NCI-H1048 (cell line): ENCODE data around the gene SHH.
"Not testable (repeated sequence)": the region's sequence is repeated elsewhere in the genome, so short reads cannot be mapped to it uniquely, and the experiment has no call there.

Experiments
- DNase-seq: peaks from one replicate; lab custom pipeline; 2025; lab: John Stamatoyannopoulos, UW

SHH gene

DNA sequence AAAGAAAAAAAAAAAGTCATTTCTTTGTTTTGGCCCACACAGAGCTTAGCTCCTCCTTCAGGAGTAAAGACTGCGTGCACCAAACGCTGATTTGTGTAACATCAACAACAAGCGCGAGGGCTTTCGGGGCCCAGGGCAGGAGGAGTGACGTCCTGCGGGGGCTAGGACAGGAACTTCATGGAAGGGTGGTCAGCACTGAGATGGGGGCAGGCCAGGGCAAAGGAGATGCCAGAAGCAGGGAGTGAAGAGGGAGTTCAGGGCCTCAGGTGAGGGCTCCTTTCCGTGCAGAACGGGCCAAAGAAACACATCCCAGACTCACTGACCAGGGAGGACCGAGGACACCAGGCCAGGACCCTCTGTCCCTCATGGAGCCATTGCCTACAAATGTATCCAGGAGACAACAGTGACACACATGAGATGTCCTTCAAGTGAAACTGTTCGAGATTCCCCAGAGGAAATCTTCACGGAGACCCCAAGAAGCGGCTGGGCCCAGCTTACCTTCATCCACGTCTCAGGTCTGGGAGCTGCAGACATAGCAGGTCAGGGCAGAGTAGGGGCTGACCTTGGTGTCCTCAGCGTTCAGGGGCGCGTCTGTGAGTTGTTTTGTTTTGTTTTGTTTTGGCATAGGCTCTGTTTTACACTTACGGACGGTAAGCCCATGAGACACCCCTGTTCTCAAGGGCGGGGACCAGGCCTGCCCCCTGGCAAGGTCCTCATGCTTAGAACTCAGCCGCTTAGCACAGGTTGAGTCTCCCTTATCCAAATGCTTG, 30.4 kb upstream of the SHH start:
- no peak for DNase-seq

DNA sequence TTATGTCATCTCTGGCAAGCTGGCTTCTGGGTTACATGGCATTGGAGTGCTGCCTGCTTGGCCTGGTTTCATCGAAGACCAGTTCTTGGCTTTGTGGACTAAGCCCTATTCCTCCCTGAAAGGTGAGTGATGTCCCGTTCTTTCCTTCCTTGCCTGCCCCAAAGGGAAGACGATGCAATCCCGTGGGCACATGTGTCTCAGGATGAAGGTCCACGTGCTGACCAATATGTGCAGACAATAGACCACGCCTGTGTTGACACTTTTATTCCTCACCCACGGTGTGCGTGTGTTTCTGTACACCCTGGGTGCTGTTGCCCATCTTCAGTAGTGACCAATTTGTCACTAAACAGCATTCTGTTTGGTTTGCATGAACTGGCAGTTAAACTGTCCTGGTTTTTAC, 28.6 kb upstream of the SHH start:
- DNase-seq, result no peak

DNA sequence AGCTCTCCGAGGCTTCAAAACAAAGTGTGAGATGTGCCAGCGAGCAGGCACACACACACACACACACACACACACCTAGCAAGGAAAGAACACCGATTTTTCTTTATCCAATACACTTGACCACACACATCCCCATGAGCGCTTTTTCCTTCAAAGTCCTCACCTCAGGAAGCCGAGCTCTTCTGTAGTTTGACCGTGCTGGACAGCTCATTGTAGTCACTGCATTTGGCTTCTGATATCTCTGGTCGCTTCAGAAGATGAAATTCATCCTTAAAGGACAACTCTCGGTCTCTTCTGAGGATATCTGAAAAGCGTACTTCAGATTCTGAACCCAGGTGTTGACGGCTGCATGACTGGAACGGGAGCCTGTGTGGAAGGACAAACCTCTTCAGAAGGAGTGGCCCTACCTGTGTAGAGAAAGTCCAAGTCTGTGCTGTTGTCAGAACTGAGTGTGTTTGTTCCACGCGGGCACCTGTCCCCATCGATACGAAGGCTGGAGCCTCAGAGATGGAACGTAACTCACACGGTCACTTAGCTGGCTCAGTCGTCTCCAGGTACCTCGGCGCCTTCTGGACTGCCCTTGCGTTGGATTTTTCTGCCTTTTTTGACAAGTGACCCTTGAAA, 28.1 kb upstream of the SHH start:
- no peak for DNase-seq

DNA sequence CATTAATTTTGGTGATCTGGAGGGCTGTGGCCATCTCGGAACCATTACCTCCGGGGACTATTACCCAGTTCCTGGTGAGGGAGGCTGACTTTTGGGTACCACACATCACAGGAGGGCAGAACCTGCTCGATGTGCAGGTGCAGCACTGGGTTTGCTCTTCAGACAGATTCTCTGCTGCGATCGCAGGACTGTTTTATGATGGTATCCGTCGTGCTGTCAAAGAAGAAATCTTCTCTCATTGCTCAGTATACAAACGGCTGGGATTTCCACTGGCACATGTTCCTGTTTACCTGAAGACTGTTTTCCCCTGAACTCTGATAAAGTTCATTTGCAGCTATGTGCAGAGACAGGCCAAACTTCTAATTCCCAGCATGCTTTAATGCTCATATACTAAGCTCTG, 27.2 kb upstream of the SHH start:
- DNase-seq, result no peak

DNA sequence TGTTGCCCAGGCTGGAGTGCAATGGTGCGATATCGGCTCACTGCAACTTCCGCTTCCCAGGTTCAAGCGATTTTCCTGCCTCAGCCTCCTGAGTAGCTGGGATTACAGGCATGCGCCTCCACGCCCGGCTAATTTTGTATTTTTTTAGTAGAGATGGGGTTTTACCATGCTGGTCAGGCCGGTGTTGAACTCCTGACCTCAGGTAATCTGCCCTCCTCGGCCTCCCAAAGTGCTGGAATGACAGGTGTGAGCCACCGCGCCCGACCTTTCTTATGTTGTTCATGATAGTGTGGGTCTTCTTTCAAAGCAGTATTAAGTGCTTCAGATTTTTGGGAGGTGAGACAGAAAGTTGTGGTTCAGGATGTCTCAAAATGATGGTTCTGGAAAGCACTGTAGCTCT, 26.0 kb upstream of the SHH start:
- not testable (repeated sequence) for DNase-seq

DNA sequence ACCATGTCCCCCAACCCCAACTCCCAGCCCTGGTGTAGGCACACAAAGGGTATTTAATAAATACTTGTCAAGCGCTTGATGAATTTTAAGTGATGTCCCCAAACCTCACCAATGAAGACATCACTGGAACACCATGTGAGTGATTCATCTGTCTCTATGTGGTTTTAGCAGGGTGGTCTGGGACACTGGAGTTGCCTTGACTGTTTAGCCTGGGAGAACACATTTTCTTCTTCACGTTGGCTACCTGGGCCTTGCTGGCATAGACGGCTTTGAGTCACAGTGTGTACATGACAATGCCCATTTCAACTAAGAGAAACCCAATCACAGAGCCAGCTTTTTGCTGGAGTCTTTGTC, 24.8 kb upstream of the SHH start:
- DNase-seq, result no peak

DNA sequence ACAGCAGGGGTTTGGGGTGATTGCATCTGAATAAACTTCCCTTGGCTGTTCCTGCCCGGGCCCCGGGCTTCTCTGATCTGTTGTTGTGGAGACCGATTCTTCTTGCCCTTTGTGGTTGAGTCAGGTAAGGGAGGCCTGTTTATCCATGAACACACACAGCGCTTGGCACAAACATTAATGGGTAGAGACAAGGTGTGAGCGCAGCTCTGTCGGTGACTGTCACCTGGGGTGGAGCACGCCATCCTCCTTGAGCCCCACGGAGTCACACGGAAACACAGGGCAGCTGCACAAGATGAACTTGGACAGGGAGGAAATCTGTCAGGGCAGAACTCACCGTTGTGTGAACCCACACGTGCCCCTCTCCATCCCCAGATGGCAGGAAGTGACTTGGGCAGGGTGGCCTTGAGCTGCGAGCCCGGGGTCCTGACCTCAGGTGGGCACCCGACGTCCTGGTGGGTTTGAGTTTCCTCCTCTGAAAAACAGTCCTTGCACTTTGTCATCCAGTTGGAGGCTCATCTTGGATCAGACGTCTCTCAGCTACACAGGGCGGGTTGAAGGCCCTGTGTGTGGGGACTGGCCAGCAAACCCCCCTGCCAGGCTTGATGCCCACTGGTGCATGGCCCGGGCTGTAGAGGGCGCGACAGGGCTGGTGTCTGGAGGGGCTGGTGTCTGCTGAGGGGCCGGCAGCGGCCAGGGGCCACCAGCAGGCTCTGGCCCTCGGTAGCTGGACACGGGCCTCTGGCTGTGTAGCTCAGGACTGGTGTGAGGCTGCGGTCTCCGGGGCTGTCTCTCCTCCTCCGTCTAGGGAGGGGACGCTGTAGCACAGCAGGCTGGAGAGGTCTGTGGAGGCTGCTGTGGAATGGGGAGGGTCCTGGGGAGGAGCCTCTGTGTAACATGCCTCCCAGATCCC, 24.2 kb upstream of the SHH start:
- no peak for DNase-seq

DNA sequence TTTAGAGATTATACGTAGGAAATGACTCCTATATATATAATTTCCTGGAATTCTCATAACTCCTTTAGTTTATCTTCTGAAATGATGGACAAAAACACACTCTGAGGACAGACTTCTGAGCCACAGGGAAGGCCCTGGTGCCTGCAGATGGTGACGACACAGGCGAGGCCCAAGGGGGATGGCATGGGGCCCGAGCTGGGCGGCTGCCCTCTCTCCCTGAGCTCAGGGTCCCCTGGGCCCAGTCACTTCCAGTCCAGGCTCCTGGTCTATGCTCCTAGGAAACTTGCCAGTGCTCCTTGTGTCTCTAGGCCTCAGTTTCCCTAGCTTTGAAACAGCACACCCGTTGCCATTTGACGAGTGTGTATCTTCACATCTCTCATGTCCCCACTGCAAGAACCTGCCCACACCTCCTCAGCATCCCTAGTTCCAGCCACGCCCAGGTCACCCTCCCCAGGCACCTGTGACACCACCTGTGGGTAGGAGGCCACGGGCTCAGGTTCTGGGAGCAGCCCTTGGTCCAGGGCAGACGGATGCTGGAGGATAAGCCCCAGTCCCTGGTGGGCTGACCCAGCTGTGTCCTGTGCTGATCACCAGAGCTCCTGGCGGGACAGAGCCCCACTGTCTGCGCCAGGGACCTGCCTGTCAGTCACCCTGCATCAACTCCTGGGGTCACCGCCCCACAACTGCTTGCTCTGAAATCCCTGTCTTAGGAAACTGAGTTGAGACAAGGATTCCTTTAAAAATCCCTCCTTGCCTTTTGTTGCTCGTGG, 23.4 kb upstream of the SHH start:
- DNase-seq, result no peak

DNA sequence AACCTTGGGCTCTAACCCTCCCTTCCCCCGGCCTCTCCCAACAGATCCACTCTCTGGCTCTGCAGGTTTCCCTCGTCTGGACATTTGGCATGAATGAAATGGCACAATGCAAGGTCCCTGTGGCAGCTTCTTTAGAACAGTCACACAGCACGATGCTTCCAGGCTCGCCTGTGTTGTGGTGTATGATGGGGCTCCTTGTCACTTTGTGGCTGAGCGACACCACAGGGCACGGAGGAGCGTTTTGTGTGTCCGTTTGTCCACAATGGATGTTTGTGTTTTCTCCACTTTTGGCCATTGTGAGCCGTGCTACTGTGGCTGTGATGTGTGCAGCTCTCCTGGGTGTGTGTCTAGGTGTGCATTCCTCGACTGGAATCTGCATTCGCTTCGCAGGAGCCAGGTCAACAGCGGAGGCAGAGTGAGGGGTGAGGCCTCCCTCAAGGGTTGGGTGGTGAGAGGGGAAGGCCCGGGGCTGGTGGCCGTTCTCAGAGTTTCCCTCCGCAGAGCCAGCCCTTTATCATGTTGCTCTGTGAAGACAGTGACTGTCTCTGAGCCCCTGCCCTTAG, 22.3 kb upstream of the SHH start:
- DNase-seq, result no peak

DNA sequence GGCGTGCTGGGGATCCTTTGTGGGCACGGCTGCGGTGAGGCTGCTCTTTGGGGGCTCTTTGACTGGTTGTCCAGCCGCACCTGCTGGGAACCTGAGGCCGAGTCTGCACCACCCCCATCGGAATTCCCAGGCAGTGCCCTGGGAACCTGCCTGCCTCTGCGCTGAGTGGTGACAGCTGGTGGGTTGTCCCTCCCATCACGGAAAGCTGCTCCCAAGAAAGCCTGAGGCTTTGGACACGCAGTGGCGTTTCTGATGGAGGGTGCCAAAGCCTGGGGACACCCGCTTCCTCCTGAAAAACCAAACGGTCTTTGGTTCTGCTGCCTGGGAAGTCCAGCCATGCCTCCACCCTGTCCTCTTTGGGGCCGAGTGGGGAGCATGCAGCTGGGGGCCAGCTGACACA, 21.4 kb upstream of the SHH start:
- DNase-seq, result no peak

DNA sequence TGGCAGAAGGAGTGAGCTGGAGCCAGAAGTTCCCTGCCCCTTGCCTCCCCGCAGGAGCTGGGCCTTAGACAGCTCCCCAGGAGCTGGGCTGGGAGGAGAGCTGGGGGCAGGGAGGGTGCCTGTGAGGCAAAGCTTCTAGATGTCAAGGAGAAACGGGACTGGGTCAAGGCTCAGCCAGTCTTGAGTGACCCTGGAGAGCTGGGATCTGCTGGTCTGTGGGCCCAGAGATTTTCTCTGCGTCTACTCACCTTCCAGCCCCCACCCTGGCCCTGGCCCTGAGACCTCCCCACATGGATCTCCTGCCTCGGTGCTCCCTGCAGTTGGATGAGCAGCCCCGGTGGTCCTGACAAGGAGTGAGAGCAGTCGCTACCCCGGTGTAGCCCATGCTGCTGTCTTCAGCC, 20.3 kb upstream of the SHH start:
- no peak for DNase-seq

DNA sequence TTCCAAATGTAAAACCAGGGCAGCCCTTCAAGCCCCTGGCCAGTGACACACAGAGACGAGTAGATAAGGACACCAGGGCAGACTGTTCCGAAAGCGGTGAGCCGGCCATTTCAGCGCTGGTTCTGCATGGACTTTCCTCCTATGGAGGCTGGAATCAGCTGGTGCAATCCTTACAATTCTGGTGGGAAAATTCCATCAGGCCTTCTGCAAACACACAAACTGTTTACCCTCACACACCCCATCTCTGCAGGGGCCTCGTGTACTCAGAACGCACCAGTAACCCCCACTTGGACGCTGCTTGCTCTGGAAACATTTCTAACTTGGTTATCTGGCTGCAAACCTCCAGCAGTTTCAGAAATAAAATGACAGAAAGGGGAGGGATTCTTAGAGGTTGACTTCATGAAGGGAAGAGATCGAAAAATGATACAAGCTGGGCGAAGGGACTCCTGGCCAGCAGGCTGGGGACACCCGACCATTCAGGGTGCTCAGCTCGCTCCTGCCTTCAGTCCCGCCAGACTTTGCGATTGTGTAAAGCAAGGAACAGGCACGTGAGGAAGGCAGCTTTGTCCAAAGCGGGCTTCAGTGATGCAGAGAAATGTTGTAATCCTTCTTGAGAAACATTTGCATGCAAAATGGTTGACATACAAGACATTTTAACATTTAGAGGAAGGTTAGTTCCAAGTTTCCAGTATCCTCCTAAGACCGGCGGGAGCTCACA, 19.7 kb upstream of the SHH start:
- DNase-seq, result no peak

DNA sequence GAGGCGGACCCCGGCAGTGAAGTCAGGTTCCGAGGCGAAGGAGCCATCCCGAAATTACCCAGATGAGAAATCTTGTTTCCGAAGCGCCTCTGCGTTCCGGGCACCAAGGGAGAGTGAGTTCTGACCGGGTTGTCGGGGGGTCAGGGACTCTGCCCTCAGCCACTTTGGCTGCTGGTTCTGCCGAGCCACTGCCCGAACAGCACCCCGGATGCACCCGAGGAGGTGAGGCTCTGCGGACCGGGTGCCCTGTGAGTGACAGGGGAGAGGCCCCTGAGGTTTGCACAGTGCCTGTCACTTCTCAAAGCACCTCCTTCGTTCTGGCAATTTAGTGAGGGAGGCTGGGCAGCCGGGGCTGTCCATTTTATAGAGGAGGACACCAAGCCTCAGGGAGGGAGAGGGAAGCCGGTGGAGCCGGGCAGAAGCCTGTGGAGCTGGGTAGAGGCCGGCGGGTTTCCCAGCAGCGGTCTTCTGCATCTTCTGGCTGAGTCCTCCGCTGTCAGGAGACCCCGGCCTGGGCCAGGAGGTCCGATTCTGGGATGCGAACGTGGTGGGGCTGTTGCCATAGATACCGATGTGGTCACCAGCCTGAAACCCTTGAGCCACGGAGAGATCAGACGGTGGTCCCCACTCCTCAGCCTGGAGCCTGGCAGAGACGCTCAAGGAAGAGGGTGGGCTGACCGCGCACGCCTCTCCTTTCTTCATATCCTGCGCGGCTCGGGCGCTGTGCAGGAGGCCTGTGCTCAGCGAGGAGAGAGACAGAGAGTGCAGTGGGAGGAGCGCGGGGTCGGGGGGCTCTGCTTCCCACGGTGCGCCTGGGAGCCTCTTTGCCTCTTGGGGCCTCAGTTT, 18.9 kb upstream of the SHH start:
- no peak for DNase-seq

DNA sequence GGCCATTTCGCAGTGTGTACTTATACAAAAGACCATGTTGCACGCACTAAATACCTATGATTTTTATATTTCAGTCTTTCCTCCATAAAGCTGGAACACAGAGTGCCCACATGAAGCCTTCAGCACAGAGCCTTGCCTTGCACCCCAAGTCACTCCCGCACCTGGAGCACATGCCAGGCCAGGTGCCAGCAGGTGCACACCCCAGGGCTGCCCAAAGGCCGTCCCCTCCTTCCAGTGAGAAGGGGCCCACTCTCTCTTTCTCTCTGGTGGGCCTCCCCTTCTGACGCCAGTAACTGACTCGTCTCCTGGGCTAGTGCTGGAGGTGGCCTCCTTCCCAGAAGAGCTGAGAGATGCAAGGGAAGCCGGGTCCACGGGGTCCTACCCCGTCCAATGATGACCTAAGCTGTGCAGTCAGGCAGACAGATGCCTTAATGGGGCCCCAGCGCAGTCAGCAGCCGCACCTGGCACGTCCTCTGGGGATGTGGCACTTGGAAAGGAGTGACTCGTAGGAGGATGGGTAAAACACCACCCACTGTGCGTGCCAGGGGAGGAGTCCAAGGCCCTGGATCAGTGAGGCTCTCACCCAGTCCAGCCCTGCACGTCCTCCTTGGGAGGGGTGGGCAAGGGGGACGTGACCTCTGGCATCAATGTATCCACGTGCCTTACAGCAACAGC, 17.7 kb upstream of the SHH start:
- DNase-seq, result no peak

DNA sequence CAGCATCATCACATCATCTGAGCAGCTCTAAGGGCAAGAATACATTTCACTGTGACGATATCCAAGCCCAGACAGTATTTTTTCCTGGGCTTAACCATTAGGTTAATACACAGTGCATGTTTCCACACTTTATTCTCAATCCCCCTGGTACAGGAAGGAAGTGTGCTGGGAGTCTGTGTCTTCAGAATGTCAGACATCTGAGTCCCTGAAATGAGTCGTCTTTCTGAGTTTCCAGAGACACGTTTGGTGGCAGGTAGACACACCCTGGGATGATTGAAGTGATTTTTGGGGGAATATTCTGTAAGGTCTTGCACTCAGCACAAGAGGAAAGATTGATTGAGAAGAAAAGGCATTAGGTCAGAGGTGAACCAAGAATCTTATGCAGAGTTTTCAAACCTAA, 13.1 kb upstream of the SHH start:
- DNase-seq, result no peak

DNA sequence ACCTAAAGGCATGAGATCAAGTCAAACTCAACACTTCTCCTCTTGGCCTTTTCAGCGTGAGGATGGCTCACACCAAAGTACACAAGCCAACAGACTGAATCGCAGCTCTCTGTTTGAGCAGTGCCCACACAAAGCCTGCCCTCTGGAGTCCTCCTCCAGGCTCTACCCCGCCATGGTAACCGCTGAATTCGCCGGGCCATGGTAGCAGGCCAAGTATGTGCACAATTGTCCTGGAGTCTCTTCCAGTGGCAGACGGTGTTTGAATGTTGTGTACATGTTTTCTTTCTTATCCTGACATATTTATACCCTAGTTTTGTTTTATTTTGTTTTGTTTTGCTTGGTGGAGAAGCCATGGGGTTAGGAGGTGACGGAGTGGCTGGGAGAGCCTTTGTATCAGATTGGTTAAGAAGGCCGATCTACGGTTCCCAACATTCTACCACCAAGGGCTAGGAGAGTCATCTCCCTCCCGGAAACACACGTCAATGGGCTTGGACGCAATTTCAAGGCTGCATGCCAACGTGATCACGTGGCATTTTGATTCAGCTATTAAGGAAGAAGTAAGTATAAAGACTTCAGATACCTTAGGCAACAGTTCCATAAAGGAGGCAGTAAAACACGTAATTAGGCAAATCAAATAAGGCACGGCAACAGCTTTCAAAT, 12.1 kb upstream of the SHH start:
- no peak for DNase-seq

DNA sequence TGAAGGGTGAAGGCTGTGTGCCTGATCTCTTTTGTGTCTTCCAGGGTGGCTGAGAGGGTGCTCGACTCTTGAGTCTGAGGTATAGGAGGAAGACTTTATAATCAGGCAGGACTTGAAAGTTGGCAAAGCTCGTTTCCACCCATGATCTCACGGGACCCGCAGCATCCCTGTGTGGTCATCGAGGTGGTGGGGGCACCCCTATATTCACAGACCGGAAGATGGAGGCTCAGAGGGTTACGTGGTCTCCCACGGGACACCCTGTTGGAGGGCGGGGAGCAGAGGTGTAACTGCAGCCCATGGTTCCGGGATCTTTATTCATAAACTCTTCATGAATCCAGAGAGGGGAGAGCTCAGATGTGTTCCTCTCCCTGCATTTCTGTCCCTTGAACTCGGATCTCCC, 9.6 kb upstream of the SHH start:
- no peak for DNase-seq

DNA sequence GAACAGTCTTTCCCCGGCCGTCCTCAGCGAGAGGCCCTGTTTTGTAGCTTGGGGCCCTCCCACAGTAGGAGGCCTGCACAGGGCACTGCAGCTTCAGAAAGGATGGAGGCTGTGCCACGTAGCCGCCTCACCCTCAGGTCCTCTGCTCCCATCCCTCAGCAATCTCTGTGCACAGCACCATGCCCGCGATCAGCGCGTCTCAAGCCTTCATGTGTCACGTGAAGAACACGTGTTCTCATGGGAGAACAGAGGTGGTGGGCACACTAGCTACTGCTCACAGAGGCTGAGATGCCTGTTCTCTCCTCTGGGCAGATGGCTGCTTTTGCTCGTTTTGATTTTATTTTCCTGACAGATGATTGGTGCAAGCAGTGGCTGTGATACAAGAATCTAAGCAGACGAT, 8.5 kb upstream of the SHH start:
- no peak for DNase-seq

DNA sequence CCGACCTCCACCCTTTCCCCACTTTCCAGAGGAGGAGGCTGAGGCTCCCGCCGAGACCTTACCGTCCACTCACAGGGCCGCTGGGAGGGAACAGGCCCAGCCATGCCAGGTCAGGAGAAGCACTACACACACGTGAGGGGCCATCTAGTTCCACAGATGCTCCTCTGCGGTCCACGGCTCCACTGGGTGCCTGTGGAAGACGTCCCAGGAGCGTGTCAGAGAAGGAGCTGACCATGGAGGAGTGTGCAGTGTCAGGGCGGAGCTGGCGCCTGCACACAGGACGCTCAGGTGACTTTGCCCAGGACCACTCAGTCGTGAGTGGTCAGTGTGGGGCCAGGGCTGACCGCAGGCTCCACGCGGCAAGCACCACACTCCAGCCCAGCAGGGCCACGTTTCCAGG, 8.0 kb upstream of the SHH start:
- no peak for DNase-seq
